ENCODE data around the gene RPRD1B. TPM values are rescaled to one million over a fixed set of nuclear protein-coding genes. Genes with fewer than 3 reads are reported as not detected.
A peak's percentile ranks its signal among the peaks of the same experiment; 100 is the strongest.

The RPRD1B gene
- total RNA-seq, 1 experiment from 2014 or later, result 43.6 TPM

DNA sequence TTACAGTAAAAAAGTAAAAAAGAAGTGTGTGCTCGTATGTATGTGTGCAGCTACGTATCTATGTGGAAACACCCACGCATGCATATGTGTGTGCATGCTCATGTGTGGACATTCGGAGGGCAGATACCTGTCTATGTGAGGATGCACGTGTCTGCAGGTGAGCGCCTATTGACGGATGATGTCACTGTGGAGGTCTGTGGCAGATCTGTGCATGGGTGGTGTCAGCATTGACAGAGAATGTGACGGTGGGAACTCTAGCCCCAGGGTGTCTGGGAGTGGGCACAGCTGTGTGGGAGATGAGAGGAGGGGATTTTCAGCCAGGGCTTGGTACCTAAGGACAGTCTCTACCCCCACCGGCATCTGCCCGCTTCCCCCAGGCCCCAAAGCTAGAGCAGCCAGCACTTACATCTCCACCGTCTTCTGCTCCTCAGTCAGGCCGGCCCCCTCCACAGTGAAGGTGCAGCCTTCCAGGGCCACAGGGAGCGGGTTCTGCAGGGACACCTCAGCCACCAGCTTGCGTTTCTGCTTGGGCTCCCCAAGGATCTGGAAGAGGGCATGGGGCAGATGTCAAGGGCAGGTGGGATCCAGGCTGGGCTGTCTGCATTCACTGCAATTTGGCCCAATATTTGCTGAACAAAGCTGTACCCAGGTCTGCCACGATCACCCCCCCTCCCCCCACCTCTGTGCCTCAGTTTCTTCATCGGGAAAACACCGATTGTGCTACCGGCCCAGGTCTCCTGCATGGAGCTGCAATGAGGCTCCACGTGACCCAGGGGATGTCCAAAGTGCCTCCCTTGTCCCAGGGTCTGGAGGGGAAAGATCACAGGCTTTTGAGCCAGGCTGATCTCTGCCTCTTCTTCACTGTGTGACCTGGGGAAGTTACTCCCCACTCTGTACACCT lies 97.4 kb downstream of the RPRD1B start:
- Histone ChIP-seq H3K36me3 (ENCODE audit: low read depth, low read length) (peaks cover 38% of the 10 kb centered on the region), H3K9me2 (replicated peaks; ENCODE audit: low read length) (no peaks in the 10 kb centered on the region), H3K27ac (ENCODE audit: low read length) (no peak overlapping the region), H3K27me3 (ENCODE audit: low read length) (no peaks in the 10 kb centered on the region), H3K4me1 (ENCODE audit: insufficient read depth, low read length) (peaks cover 55% of the 10 kb centered on the region), H3K9me3 (ENCODE audit: low read length) (no peaks in the 10 kb centered on the region), H3K4me3 (ENCODE audit: low read length) (no peak overlapping the region), H4K20me1 (ENCODE audit: low read length) (no peaks in the 10 kb centered on the region), H3K4me2 (ENCODE audit: low read length) (no peak overlapping the region), H3F3A (ENCODE audit: low read length, unreplicated experiment) (peaks cover 17% of the 10 kb centered on the region), H2AFZ (ENCODE audit: low read length) (no peak overlapping the region), H3K9ac (ENCODE audit: low read length) (no peak overlapping the region), H3K79me2 (ENCODE audit: low read length) (no peaks in the 10 kb centered on the region)
- ATAC-seq, result no peak
- intact Hi-C loops (cut with micrococcal nuclease), result no loop called here
- DNase-seq, result no peak
- CTCF ChIA-PET, result interaction anchor here (0.6 to 0.9 kb wide), 2 partner anchors 17 to 234 kb away, joined by 3 to 4 read pairs; no protein-coding TSS in a partner anchor
- POLR2A ChIA-PET (ENCODE audit: unreplicated experiment), result no interaction called here
- BruUV-seq (replicated peaks), result no TSS peak
- TF ChIP-seq EZH2 (IDR thresholded peaks at IDR 0.05; ENCODE audit: low read length, unreplicated experiment) (no peak), EZH2phosphoT487 (IDR thresholded peaks at IDR 0.05; ENCODE audit: borderline replicate concordance, low read length) (no peak)
- TF ChIP-seq, protein P1, sequence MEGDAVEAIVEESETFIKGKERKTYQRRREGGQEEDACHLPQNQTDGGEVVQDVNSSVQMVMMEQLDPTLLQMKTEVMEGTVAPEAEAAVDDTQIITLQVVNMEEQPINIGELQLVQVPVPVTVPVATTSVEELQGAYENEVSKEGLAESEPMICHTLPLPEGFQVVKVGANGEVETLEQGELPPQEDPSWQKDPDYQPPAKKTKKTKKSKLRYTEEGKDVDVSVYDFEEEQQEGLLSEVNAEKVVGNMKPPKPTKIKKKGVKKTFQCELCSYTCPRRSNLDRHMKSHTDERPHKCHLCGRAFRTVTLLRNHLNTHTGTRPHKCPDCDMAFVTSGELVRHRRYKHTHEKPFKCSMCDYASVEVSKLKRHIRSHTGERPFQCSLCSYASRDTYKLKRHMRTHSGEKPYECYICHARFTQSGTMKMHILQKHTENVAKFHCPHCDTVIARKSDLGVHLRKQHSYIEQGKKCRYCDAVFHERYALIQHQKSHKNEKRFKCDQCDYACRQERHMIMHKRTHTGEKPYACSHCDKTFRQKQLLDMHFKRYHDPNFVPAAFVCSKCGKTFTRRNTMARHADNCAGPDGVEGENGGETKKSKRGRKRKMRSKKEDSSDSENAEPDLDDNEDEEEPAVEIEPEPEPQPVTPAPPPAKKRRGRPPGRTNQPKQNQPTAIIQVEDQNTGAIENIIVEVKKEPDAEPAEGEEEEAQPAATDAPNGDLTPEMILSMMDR (conservative IDR thresholded peaks at IDR 0.05; ENCODE audit: low read depth, low read length), result no peak

DNA sequence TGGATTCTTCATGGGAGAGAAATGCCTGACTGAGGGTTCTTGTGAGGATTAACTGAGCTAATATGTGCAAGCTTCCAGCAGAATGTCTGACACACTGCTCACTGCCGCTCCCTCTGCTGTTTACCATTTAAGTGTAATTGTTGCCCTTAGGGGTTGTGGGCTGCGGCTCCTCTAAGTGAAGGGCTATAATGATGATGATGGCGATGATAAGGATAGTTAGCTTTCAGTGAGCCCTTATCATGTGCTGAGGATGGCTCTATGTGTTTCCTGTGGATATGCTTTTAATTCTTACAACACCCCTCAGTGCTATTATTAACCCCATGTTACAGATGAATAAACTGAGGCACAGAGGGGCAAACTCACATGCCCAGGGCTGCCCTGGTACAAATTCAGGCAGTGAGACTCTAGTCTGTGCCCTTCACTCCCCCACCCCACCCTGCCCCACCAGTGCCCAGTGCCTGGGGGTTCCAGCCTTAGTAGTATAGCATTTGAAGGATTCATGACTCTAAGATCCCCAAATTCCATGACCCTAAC lies 98.1 kb downstream of the RPRD1B start:
- Histone ChIP-seq H3K36me3 (ENCODE audit: low read depth, low read length) (peaks cover 44% of the 10 kb centered on the region), H3K9ac (ENCODE audit: low read length) (no peak overlapping the region), H3K4me2 (ENCODE audit: low read length) (no peak overlapping the region), H3K27ac (ENCODE audit: low read length) (no peak overlapping the region), H3K4me1 (ENCODE audit: insufficient read depth, low read length) (peaks cover 50% of the 10 kb centered on the region), H4K20me1 (ENCODE audit: low read length) (no peaks in the 10 kb centered on the region), H3K79me2 (ENCODE audit: low read length) (no peaks in the 10 kb centered on the region), H3F3A (ENCODE audit: low read length, unreplicated experiment) (peaks cover 17% of the 10 kb centered on the region), H3K27me3 (ENCODE audit: low read length) (no peaks in the 10 kb centered on the region), H3K9me2 (replicated peaks; ENCODE audit: low read length) (no peaks in the 10 kb centered on the region), H3K4me3 (ENCODE audit: low read length) (no peak overlapping the region), H2AFZ (ENCODE audit: low read length) (no peak overlapping the region), H3K9me3 (ENCODE audit: low read length) (no peaks in the 10 kb centered on the region)
- TF ChIP-seq, protein P1 (conservative IDR thresholded peaks at IDR 0.05; ENCODE audit: low read depth, low read length), result no peak
- no peak for TF ChIP-seq EZH2phosphoT487 (IDR thresholded peaks at IDR 0.05; ENCODE audit: borderline replicate concordance, low read length)
- TF ChIP-seq EZH2 (IDR thresholded peaks at IDR 0.05; ENCODE audit: low read length, unreplicated experiment), result no peak
- ATAC-seq, result peak; percentile 12; the same call in 1 of the 2 replicates
- ChIA-PET CTCF (interaction anchor here (0.6 to 0.9 kb wide), 2 partner anchors 17 to 233 kb away, joined by 3 to 4 read pairs; no protein-coding TSS in a partner anchor), POLR2A (ENCODE audit: unreplicated experiment) (no interaction called here)
- no TSS peak for BruUV-seq (replicated peaks)
- peak; percentile 53 for DNase-seq
- intact Hi-C loops (cut with micrococcal nuclease), result no loop called here
